Ishikawa (cell line): ENCODE data around the gene AKAP1.

Source experiments
- CEBPB ChIP-seq: IDR thresholded peaks from 2 replicates; pipeline ENCODE4 v1.6.1; 2012
- CREB1 ChIP-seq: IDR thresholded peaks from 2 replicates; pipeline ENCODE4 v1.6.1; 2012; ENCODE audit warnings: low read depth
- EGR1 ChIP-seq: IDR thresholded peaks from 2 replicates; pipeline ENCODE4 v1.6.1; 2012
- EP300 ChIP-seq: IDR thresholded peaks from 2 replicates; pipeline ENCODE4 v1.6.1; 2012; ENCODE audit warnings: borderline replicate concordance
- FOXM1 ChIP-seq: IDR thresholded peaks from 2 replicates; pipeline ENCODE4 v1.6.1; 2012; ENCODE audit warnings: low read depth, borderline replicate concordance
- NFIC ChIP-seq: IDR thresholded peaks from 2 replicates; pipeline ENCODE4 v1.6.1; 2012
- RAD21 ChIP-seq: IDR thresholded peaks from 2 replicates; pipeline ENCODE4 v1.6.1; 2012; ENCODE audit warnings: low read depth
- TAF1 ChIP-seq: IDR thresholded peaks from 2 replicates; pipeline ENCODE4 v1.6.1; 2012; ENCODE audit warnings: low read depth, mild to moderate bottlenecking
- TCF12 ChIP-seq: IDR thresholded peaks from 2 replicates; pipeline ENCODE4 v1.6.1; 2012; ENCODE audit warnings: low read depth
- TEAD4 ChIP-seq: IDR thresholded peaks from 2 replicates; pipeline ENCODE4 v1.6.1; 2012
- YY1 ChIP-seq: IDR thresholded peaks from 2 replicates; pipeline ENCODE4 v1.6.1; 2012; ENCODE audit warnings: low read depth
- ZBTB7A ChIP-seq: IDR thresholded peaks from 2 replicates; pipeline ENCODE4 v1.6.1; 2012; ENCODE audit warnings: low read depth
- TF ChIP-seq, protein P1 (sequence below): IDR thresholded peaks from 2 replicates; pipeline ENCODE4 v1.6.1; 2012; ENCODE audit warnings: low read depth, mild to moderate bottlenecking
- TF ChIP-seq, protein P2 (sequence below): IDR thresholded peaks from 2 replicates; pipeline ENCODE4 v1.6.1; 2012
- TF ChIP-seq, protein P3 (sequence below): IDR thresholded peaks from 2 replicates; pipeline ENCODE4 v1.6.1; 2012

Gene AKAP1

DNA sequence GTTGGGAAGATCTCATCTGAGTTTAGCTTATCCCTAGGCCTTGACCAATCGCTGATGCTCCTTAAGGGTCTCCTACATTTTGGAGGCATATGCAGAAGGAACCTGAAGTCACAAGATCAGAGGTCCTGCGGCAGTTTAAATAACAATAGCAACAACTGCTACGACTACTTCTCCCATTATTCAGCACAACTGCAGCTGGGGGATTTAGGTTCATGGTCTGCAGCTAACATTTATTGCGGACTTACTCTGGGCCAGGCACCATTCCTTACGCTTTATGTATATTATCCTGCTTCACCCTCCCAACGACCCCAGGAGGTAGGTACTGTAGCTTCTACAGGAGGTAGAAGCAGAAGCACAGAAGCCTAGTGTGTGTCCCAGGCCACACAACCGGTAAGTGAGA is 59.5 kb downstream of the AKAP1 start:
- TF ChIP-seq RAD21: no peak
- no peak for TF ChIP-seq NFIC
- no peak for TF ChIP-seq EGR1
- no peak for TF ChIP-seq TEAD4
- TF ChIP-seq CEBPB: no peak
- no peak for TF ChIP-seq TAF1
- TF ChIP-seq, protein P1, sequence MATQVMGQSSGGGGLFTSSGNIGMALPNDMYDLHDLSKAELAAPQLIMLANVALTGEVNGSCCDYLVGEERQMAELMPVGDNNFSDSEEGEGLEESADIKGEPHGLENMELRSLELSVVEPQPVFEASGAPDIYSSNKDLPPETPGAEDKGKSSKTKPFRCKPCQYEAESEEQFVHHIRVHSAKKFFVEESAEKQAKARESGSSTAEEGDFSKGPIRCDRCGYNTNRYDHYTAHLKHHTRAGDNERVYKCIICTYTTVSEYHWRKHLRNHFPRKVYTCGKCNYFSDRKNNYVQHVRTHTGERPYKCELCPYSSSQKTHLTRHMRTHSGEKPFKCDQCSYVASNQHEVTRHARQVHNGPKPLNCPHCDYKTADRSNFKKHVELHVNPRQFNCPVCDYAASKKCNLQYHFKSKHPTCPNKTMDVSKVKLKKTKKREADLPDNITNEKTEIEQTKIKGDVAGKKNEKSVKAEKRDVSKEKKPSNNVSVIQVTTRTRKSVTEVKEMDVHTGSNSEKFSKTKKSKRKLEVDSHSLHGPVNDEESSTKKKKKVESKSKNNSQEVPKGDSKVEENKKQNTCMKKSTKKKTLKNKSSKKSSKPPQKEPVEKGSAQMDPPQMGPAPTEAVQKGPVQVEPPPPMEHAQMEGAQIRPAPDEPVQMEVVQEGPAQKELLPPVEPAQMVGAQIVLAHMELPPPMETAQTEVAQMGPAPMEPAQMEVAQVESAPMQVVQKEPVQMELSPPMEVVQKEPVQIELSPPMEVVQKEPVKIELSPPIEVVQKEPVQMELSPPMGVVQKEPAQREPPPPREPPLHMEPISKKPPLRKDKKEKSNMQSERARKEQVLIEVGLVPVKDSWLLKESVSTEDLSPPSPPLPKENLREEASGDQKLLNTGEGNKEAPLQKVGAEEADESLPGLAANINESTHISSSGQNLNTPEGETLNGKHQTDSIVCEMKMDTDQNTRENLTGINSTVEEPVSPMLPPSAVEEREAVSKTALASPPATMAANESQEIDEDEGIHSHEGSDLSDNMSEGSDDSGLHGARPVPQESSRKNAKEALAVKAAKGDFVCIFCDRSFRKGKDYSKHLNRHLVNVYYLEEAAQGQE: no peak
- no peak for TF ChIP-seq FOXM1
- no peak for TF ChIP-seq TCF12
- TF ChIP-seq, protein P2, sequence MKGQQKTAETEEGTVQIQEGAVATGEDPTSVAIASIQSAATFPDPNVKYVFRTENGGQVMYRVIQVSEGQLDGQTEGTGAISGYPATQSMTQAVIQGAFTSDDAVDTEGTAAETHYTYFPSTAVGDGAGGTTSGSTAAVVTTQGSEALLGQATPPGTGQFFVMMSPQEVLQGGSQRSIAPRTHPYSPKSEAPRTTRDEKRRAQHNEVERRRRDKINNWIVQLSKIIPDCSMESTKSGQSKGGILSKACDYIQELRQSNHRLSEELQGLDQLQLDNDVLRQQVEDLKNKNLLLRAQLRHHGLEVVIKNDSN: no peak
- TF ChIP-seq CREB1: no peak
- TF ChIP-seq EP300: no peak
- TF ChIP-seq, protein P3, sequence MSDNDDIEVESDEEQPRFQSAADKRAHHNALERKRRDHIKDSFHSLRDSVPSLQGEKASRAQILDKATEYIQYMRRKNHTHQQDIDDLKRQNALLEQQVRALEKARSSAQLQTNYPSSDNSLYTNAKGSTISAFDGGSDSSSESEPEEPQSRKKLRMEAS: no peak
- no peak for TF ChIP-seq ZBTB7A

DNA sequence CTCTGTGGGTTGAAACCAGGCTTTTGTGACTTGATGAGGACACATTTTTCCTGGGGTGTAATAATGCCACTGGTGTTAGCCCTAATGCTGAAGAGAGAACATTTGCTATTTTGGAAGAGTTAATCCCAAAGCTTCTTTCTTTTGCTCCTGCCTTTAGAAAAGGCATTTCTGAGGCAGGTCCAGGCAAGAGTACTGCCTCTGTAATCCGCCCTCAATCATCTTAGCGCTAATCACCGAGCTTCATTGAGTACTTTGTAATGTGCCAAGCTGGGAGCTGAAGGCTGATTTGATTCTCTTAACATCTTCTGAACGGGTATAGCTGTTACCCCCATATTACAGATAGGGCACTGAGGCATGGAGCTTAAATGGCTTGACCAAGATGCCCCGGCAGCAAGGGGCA is 60.3 kb downstream of the AKAP1 start:
- TF ChIP-seq EGR1 (no peak), CEBPB (no peak), NFIC (no peak), YY1 (no peak), RAD21 (no peak)
- TF ChIP-seq, protein P2: no peak

DNA sequence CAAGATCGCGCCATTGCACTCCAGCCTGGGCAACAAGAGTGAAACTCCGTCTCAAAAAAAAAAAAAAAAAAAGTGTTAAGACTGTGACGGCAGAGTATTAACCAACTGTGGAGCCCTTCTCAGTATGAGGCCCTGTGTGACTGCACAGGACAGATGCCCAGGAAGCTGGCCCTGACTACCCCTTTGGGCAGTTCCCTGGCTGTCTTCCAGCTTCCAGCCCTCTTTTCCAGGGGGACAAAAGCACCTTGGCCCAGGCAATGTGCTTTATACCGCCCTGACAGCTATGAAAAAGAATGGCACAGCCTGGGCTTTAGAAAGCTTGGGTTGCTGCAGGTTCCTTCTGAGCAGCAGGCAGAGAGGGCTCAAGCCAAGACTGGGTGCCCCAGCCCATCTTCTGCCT is 61.2 kb downstream of the AKAP1 start:
- TF ChIP-seq TAF1 (no peak), TCF12 (no peak), TEAD4 (no peak), RAD21 (no peak), CEBPB (no peak), EP300 (no peak), ZBTB7A (no peak), FOXM1 (no peak), EGR1 (no peak), CREB1 (no peak), NFIC (no peak), YY1 (no peak)
- TF ChIP-seq, protein P3: no peak
- TF ChIP-seq, protein P1: no peak
- TF ChIP-seq, protein P2: no peak

DNA sequence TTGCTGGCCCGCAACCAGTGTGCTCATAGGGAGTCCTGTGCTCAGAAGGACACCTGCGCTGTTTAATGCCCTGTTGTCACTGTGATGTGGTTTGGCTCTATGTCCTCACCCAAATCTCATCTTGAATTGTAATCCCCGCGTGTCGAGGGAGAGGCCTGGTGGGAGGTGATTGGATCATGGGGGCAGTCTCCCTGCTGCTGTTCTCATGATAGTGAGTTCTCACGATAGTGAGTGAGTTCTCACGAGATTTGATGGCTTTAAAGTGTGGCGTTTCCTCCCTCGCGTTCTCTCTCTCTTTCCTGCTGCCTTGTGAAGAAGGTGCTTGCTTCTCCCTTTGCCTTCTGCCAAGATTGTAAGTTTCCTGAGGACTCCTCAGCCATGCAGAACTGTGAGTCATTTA is 66.8 kb downstream of the AKAP1 start:
- TF ChIP-seq, protein P2: no peak

DNA sequence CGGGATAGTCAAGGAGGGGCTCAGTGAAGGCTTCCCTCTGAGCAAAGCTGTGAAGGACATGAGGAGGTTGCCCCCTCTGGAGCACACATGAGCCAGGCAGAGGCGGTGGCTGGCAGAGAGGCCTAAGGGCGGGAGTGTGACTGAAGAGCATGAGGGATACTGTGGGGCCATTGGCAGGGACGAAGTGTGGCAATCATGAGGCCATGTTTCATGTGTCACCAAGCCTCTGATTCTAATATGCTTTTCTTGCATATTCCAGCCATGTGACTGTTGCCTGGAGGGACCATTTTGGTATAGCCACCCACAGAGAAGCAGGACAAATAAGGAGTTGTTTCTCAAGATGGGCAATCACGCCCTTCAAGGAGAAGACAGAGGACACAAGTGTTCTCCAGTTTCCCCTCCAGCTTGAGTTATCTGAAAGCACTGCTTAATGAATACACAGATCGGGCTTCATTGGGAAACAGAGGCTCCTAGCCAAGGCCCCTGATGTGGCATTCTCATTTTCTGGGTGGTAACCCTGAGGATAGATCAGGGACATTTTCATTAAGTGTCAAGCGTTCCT is 68.0 kb downstream of the AKAP1 start:
- no peak for TF ChIP-seq EGR1
- TF ChIP-seq CREB1: no peak
- TF ChIP-seq TCF12: no peak
- TF ChIP-seq, protein P2: no peak
- TF ChIP-seq FOXM1: no peak
- no peak for TF ChIP-seq TEAD4
- TF ChIP-seq CEBPB: no peak
- TF ChIP-seq RAD21: no peak
- no peak for TF ChIP-seq NFIC
- no peak for TF ChIP-seq ZBTB7A
